ENCODE data around the gene ATP5PF. TPM values are rescaled to one million over a fixed set of nuclear protein-coding genes. Genes with fewer than 3 reads are reported as not detected.

The ATP5PF gene
- total and polyA plus RNA-seq, 2 of the 4 experiments (the other 2 are of a cell fraction) = 76.0 to 190 TPM

GRCh38 chr21:25744854-25745253, 10.2 kb upstream of the ATP5PF start:
- H3K27me3 ChIP-seq (ENCODE audit: control insufficient read depth, insufficient read depth, low read length) = no peaks in the 10 kb centered on the region
- DNase-seq (no peak), ATAC-seq (ENCODE audit: low read depth) (no peak)
- H2AFZ ChIP-seq (replicated peaks; ENCODE audit: low read length, poor library complexity) = no peak overlapping the region
- in situ Hi-C loops (cut with MboI; ENCODE audit: low sequenced_read_pairs) (no loop called here), intact Hi-C loops (cut with micrococcal nuclease) (no loop called here), dilution Hi-C loops (cut with HindIII; ENCODE audit: low sequenced_read_pairs, unreplicated experiment) (no loop called here)
- H2BK5ac ChIP-seq (ENCODE audit: low read depth, low read length, poor library complexity, severe bottlenecking) = no peak overlapping the region
- no peak overlapping the region for H3K56ac ChIP-seq (ENCODE audit: extremely low read depth, insufficient read depth, low read length)
- POLR2A ChIA-PET (ENCODE audit: unreplicated experiment) = no interaction called here
- H3K14ac ChIP-seq (replicated peaks; ENCODE audit: low read depth, low read length) = no peak overlapping the region
- no peak overlapping the region for H3K4me3 ChIP-seq (ENCODE audit: insufficient read depth, low read depth, low read length)
- no peak overlapping the region for H4K5ac ChIP-seq (ENCODE audit: low read depth, low read length)
- no peaks in the 10 kb centered on the region for H3K9me3 ChIP-seq (ENCODE audit: control insufficient read depth, insufficient read depth, low read length)
- no peak overlapping the region for H4K91ac ChIP-seq (ENCODE audit: insufficient read depth, low read depth, low read length)
- H3K4me1 ChIP-seq (ENCODE audit: control insufficient read depth, insufficient read depth, low read length) = no peaks in the 10 kb centered on the region
- peaks cover 8% of the 10 kb centered on the region for H3K36me3 ChIP-seq (ENCODE audit: control insufficient read depth, insufficient read depth, low read length)
- H3K27ac ChIP-seq (ENCODE audit: insufficient read depth, low read length) = no peak overlapping the region
- H3K79me1 ChIP-seq (ENCODE audit: low read depth in 1 of 2, low read length in 2 of 2) = peaks cover 4 to 11% of the 10 kb centered on the region in 2 experiments
- no peak for TF ChIP-seq CTCF (conservative IDR thresholded peaks at IDR 0.05; ENCODE audit: low read depth, low read length)
- TF ChIP-seq SMC3 (IDR thresholded peaks at IDR 0.05; ENCODE audit: low read depth, low read length) = no peak
- TF ChIP-seq POLR2A (IDR thresholded peaks at IDR 0.05; ENCODE audit: low read depth, low read length) = no peak
- no peak for TF ChIP-seq MAZ (IDR thresholded peaks at IDR 0.05; ENCODE audit: borderline replicate concordance, low read depth, low read length)
- no peak for TF ChIP-seq FOS (IDR thresholded peaks at IDR 0.05; ENCODE audit: low read depth, low read length)
- no peak for TF ChIP-seq NFE2L2 (IDR thresholded peaks at IDR 0.05; ENCODE audit: low read depth, low read length)
- no peak for TF ChIP-seq RCOR1 (IDR thresholded peaks at IDR 0.05; ENCODE audit: insufficient replicate concordance, low read length)
- TF ChIP-seq CEBPB (IDR thresholded peaks at IDR 0.05; ENCODE audit: low read depth, low read length) = no peak
- TF ChIP-seq RFX5 (IDR thresholded peaks at IDR 0.05; ENCODE audit: low read depth, low read length) = no peak
- no peak for TF ChIP-seq CHD1 (IDR thresholded peaks at IDR 0.05; ENCODE audit: low read depth, low read length)
- no peak for TF ChIP-seq MXI1 (IDR thresholded peaks at IDR 0.05; ENCODE audit: borderline replicate concordance, low read depth, low read length)
- no peak for TF ChIP-seq RAD21 (IDR thresholded peaks at IDR 0.05; ENCODE audit: low read length)
- TF ChIP-seq MAFK (IDR thresholded peaks at IDR 0.05; ENCODE audit: low read depth, low read length) = no peak
- TF ChIP-seq ELK1 (IDR thresholded peaks at IDR 0.05; ENCODE audit: borderline replicate concordance, low read depth, low read length) = no peak
- no peak for TF ChIP-seq USF2 (IDR thresholded peaks at IDR 0.05; ENCODE audit: low read depth, low read length)
- TF ChIP-seq BHLHE40 (IDR thresholded peaks at IDR 0.05; ENCODE audit: low read depth, low read length) = no peak
- no peak overlapping the region for H3K4me2 ChIP-seq (ENCODE audit: low read depth, low read length)
- H2AK5ac ChIP-seq (ENCODE audit: low read depth, low read length) = no peak overlapping the region
- CTCF ChIA-PET = interaction anchor here (0.9 kb wide), 1 partner anchor 15 kb away, joined by 3 read pairs; no protein-coding TSS in a partner anchor
- H2BK15ac ChIP-seq (ENCODE audit: low read depth, low read length) = no peak overlapping the region
- WGBS, 2 experiments (ENCODE audit: extremely low coverage in 2 of 2, insufficient read length in 1 of 2) = no CpG with 5 or more reads among the region's 2 CpGs
- H2BK120ac ChIP-seq (ENCODE audit: low read depth, low read length) = no peak overlapping the region
- no peaks in the 10 kb centered on the region; the same call in 1 of the 2 replicates for H4K20me1 ChIP-seq (ENCODE audit: insufficient read depth, low read length)
- H3K18ac ChIP-seq (ENCODE audit: low read depth, low read length) = no peak overlapping the region
- no peak overlapping the region for H2BK20ac ChIP-seq (ENCODE audit: low read depth, low read length)
- H3K4ac ChIP-seq (ENCODE audit: low read depth, low read length) = no peak overlapping the region
- BruUV-seq (replicated peaks) = no TSS peak
- H4K8ac ChIP-seq (ENCODE audit: low read depth in 2 of 2, low read length in 2 of 2) = no peak overlapping the region
- no peaks in the 10 kb centered on the region for H3K9me1 ChIP-seq (ENCODE audit: insufficient read depth, low read length)
- no peak overlapping the region for H3K23ac ChIP-seq (ENCODE audit: low read depth, low read length)
- H3K9ac ChIP-seq (ENCODE audit: low read depth, low read length) = no peak overlapping the region
- H2AK9ac ChIP-seq (replicated peaks; ENCODE audit: low read depth, low read length, poor library complexity) = no peak overlapping the region

Measured in IMR-90 (cell line).